H1 (cell line): ENCODE data around the gene GINS3. TPM values are rescaled to one million over a fixed set of nuclear protein-coding genes. Genes with fewer than 3 reads are reported as not detected.

Source experiments
- CTCF ChIA-PET: fragments of 300-600 bp; sonication (Branson Sonifier 250); formaldehyde crosslinking; loops from one replicate; lab custom pipeline; 2021; ENCODE audit not compliant: partially characterized antibody; lab: Charles Lee
- POLR2A ChIA-PET: fragments of 300-600 bp; sonication (Branson Sonifier 250); formaldehyde crosslinking; loops from one replicate; lab custom pipeline; 2021; ENCODE audit warnings: inconsistent platforms; ENCODE audit not compliant: partially characterized antibody; lab: Charles Lee
- DNase-seq, 2 experiments: peaks; one replicate each; pipeline versions ENCODE4 v3.0.0 to v3.0.0-alpha.2; 2010 to 2022; ENCODE audit warnings: low spot score in 2 of 2, low read depth in 1 of 2, mixed read lengths in 1 of 2
- FAIRE-seq: peaks from 2 replicates; lab custom pipeline; 2011; peaks lifted over from hg19 to GRCh38; lab: Jason Lieb, UNC
- H2AFZ ChIP-seq: 2 replicates; pipeline ENCODE4 v1.8.1; 2012; ENCODE audit warnings: low read length, inconsistent platforms
- H2AK5ac ChIP-seq: 2 replicates; pipeline ENCODE4 v1.6.1; 2013; ENCODE audit warnings: low read depth, low read length
- H2BK120ac ChIP-seq: replicated peaks from 2 replicates; pipeline ENCODE3; 2013; ENCODE audit warnings: low read depth, low read length, inconsistent platforms
- H2BK12ac ChIP-seq: 2 replicates; pipeline ENCODE4 v1.6.1; 2013; ENCODE audit warnings: low read depth, low read length
- H2BK15ac ChIP-seq: 2 replicates; pipeline ENCODE4 v1.6.1; 2013; ENCODE audit warnings: low read length
- H2BK20ac ChIP-seq: 2 replicates; pipeline ENCODE4 v1.6.1; 2013; ENCODE audit warnings: low read length
- H2BK5ac ChIP-seq: 2 replicates; pipeline ENCODE4 v1.6.1; 2013; ENCODE audit warnings: low read depth, low read length
- H3K14ac ChIP-seq: 2 replicates; pipeline ENCODE4 v1.6.1; 2013; ENCODE audit warnings: inconsistent platforms; ENCODE audit not compliant: insufficient read length
- H3K18ac ChIP-seq: 2 replicates; pipeline ENCODE4 v1.6.1; 2013; ENCODE audit warnings: low read length; ENCODE audit errors: extremely low read depth
- H3K23ac ChIP-seq: 2 replicates; pipeline ENCODE4 v1.6.1; 2013; ENCODE audit warnings: inconsistent platforms; ENCODE audit not compliant: insufficient read length
- H3K23me2 ChIP-seq: 2 replicates; pipeline ENCODE4 v1.6.1; 2013; ENCODE audit warnings: low read depth, low read length
- H3K27ac ChIP-seq: 2 replicates; pipeline ENCODE4 v1.6.1; 2011; ENCODE audit warnings: low read depth, low read length, inconsistent platforms
- H3K27me3 ChIP-seq, 4 experiments: replicated peaks in 1 of 4; 1 replicate in 1 of 4; 2 replicates in 3 of 4; pipeline versions ENCODE4 v1.6.1 to v1.8.1; 2011 to 2013; ENCODE audit warnings: low read length in 3 of 4, mild to moderate bottlenecking in 3 of 4, inconsistent platforms in 2 of 4, mixed read lengths in 2 of 4, moderate library complexity in 1 of 4; ENCODE audit not compliant: control insufficient read depth in 3 of 4, insufficient read depth in 3 of 4; ENCODE audit errors: extremely low read depth in 1 of 4
- H3K36me3 ChIP-seq, 4 experiments: 2 replicates each; pipeline versions ENCODE4 v1.6.1 to v1.8.1; 2011 to 2013; ENCODE audit warnings: mild to moderate bottlenecking in 4 of 4, low read length in 3 of 4, moderate library complexity in 2 of 4, control low read depth in 1 of 4, inconsistent platforms in 1 of 4; ENCODE audit not compliant: insufficient read depth in 4 of 4, control insufficient read depth in 2 of 4
- H3K4ac ChIP-seq: replicated peaks from 2 replicates; pipeline ENCODE3; 2013; ENCODE audit warnings: low read length, low read depth, mixed read lengths, inconsistent platforms; ENCODE audit not compliant: insufficient read length
- H3K4me1 ChIP-seq, 4 experiments: replicated peaks in 1 of 4; 1 replicate in 1 of 4; 2 replicates in 3 of 4; pipeline versions ENCODE4 v1.6.1 to v1.8.1; 2011 to 2013; ENCODE audit warnings: low read length in 3 of 4, inconsistent platforms in 2 of 4, mixed read lengths in 1 of 4; ENCODE audit not compliant: insufficient read depth in 4 of 4, control insufficient read depth in 3 of 4
- H3K4me2 ChIP-seq, 2 experiments: 2 replicates each; pipeline versions ENCODE4 v1.6.1 to v1.8.1; 2011 to 2013; ENCODE audit warnings: low read depth in 2 of 2, low read length in 2 of 2, control low read depth in 1 of 2, inconsistent platforms in 1 of 2, mild to moderate bottlenecking in 1 of 2; ENCODE audit not compliant: insufficient read depth in 1 of 2
- H3K4me3 ChIP-seq, 4 experiments: fragments of 200-600, 300-600 bp in 1 of 4; sonication (generic), shearing (Covaris generic), sonication (Bioruptor Twin) in 1 of 4; 2 replicates each; pipeline versions ENCODE4 v1.5.1 to v1.8.1; 2011 to 2016; ENCODE audit warnings: low read length in 4 of 4, low read depth in 3 of 4, control low read depth in 2 of 4, inconsistent platforms in 2 of 4, mild to moderate bottlenecking in 2 of 4, mixed read lengths in 1 of 4, moderate library complexity in 1 of 4; ENCODE audit not compliant: insufficient read depth in 2 of 4; ENCODE audit errors: extremely low read depth in 1 of 4
- H3K56ac ChIP-seq: replicated peaks from 2 replicates; pipeline ENCODE3; 2013; ENCODE audit warnings: low read depth, mild to moderate bottlenecking, mixed read lengths, low read length, inconsistent platforms; ENCODE audit not compliant: insufficient read length
- H3K79me1 ChIP-seq: 2 replicates; pipeline ENCODE4 v1.6.1; 2013; ENCODE audit warnings: low read depth, low read length, control low read depth
- H3K79me2 ChIP-seq, 2 experiments: 2 replicates each; pipeline versions ENCODE4 v1.6.1 to v1.8.1; 2012 to 2013; ENCODE audit warnings: low read length in 2 of 2, mild to moderate bottlenecking in 2 of 2, inconsistent platforms in 1 of 2; ENCODE audit not compliant: insufficient read depth in 2 of 2, control insufficient read depth in 1 of 2
- H3K9ac ChIP-seq, 4 experiments: replicated peaks in 1 of 4; 1 replicate in 1 of 4; 2 replicates in 3 of 4; pipeline versions ENCODE4 v1.6.1 to v1.8.1; 2011 to 2013; ENCODE audit warnings: low read depth in 3 of 4, low read length in 3 of 4, control low read depth in 2 of 4, mild to moderate bottlenecking in 2 of 4, moderate library complexity in 2 of 4, inconsistent platforms in 1 of 4; ENCODE audit errors: extremely low read depth in 1 of 4
- H3K9me3 ChIP-seq, 2 experiments: 2 replicates each; pipeline versions ENCODE4 v1.6.1 to v1.8.1; 2012 to 2013; ENCODE audit warnings: mild to moderate bottlenecking in 2 of 2, moderate library complexity in 2 of 2, control low read depth in 1 of 2, inconsistent platforms in 1 of 2, low read depth in 1 of 2, low read length in 1 of 2, mixed read lengths in 1 of 2; ENCODE audit not compliant: insufficient read depth in 2 of 2
- H4K20me1 ChIP-seq, 2 experiments: replicated peaks in 1 of 2; 2 replicates each; pipeline versions ENCODE3 to v1.8.1; 2011 to 2013; ENCODE audit warnings: inconsistent platforms in 2 of 2, low read length in 2 of 2, mild to moderate bottlenecking in 1 of 2; ENCODE audit not compliant: insufficient read depth in 2 of 2, control insufficient read depth in 1 of 2
- H4K5ac ChIP-seq: 2 replicates; pipeline ENCODE4 v1.6.1; 2013; ENCODE audit warnings: low read length, low read depth, mixed read lengths, inconsistent platforms; ENCODE audit not compliant: insufficient read length
- H4K8ac ChIP-seq: 2 replicates; pipeline ENCODE4 v1.8.0; 2013; ENCODE audit warnings: mild to moderate bottlenecking, moderate library complexity, low read length, inconsistent platforms; ENCODE audit not compliant: insufficient read depth; ENCODE audit errors: extremely low read depth
- H4K91ac ChIP-seq: replicated peaks from 2 replicates; pipeline ENCODE3; 2013; ENCODE audit warnings: low read length, mixed read lengths, inconsistent platforms; ENCODE audit not compliant: insufficient read length
- ASH2L ChIP-seq: fragments of 200-600, 300-600 bp; sonication (generic); IDR thresholded peaks from one replicate; pipeline ENCODE4 v1.7.1; 2017; ENCODE audit warnings: low read length
- ATF3 ChIP-seq: IDR thresholded peaks from 2 replicates; pipeline ENCODE4 v1.6.1; 2011; ENCODE audit warnings: low read depth, mild to moderate bottlenecking, low read length; ENCODE audit not compliant: insufficient read depth
- CEBPB ChIP-seq: IDR thresholded peaks from 2 replicates; pipeline ENCODE4 v1.6.1; 2012; ENCODE audit warnings: low read depth, low read length
- CHD2 ChIP-seq: IDR thresholded peaks from 2 replicates; pipeline ENCODE4 v1.6.1; 2012; ENCODE audit warnings: low read length, improper control_type of control experiment
- POLR2A ChIP-seq, 2 experiments: IDR thresholded peaks; 1 replicate in 1 of 2; 2 replicates in 1 of 2; pipeline ENCODE4 v1.6.1; 2011; ENCODE audit warnings: low read depth in 2 of 2, low read length in 2 of 2, mild to moderate bottlenecking in 2 of 2; ENCODE audit errors: control extremely low read depth in 1 of 2
- RBBP5 ChIP-seq: IDR thresholded peaks from 2 replicates; pipeline ENCODE4 v1.7.1; 2012; ENCODE audit warnings: low read depth, mild to moderate bottlenecking, inconsistent platforms, low read length, moderate library complexity, borderline replicate concordance
- RNF2 ChIP-seq: fragments of 200-900, 300-1000 bp; sonication (generic); IDR thresholded peaks from 2 replicates; pipeline ENCODE4 v1.7.1; 2016; ENCODE audit warnings: borderline replicate concordance, low read depth, mild to moderate bottlenecking, antibody characterized with exemption, low read length; ENCODE audit not compliant: poor library complexity, severe bottlenecking; ENCODE audit errors: missing control alignments
- RXRA ChIP-seq: IDR thresholded peaks from 2 replicates; pipeline ENCODE4 v1.6.1; 2011; ENCODE audit warnings: low read depth, mild to moderate bottlenecking, low read length, moderate library complexity; ENCODE audit not compliant: insufficient read depth
- SIX5 ChIP-seq: IDR thresholded peaks from 2 replicates; pipeline ENCODE4 v1.6.1; 2011; ENCODE audit warnings: mild to moderate bottlenecking, low read depth, low read length
- SP1 ChIP-seq: IDR thresholded peaks from 2 replicates; pipeline ENCODE4 v1.6.1; 2011; ENCODE audit warnings: low read depth, low read length
- SUZ12 ChIP-seq: fragments of 200-600 bp; sonication (generic); IDR thresholded peaks from 2 replicates; pipeline ENCODE4 v1.6.1; 2012; ENCODE audit warnings: mild to moderate bottlenecking, inconsistent platforms, low read length, moderate library complexity, mixed read lengths
- TAF7 ChIP-seq: optimal IDR thresholded peaks from 2 replicates; pipeline ENCODE3; 2011; ENCODE audit warnings: low read depth, mild to moderate bottlenecking, inconsistent platforms, low read length, moderate library complexity, borderline replicate concordance
- WGBS, 2 experiments: shearing (Covaris generic) in 1 of 2; methylation state at CpG; one replicate each; pipeline versions ENCODE4 v1.1.6 to v1.1.7; 2013 to 2015; ENCODE audit warnings: low lambda C conversion rate in 2 of 2, mixed read lengths in 2 of 2, inconsistent platforms in 1 of 2, low coverage in 1 of 2, missing lambda C conversion rate in 1 of 2; ENCODE audit not compliant: insufficient replicate concordance in 2 of 2, insufficient coverage in 1 of 2, insufficient read length in 1 of 2; ENCODE audit errors: extremely low coverage in 1 of 2, missing lambda C conversion rate in 1 of 2; 5-methylcytosine and 5-hydroxymethylcytosine counted together
- polyA plus RNA-seq, 7 experiments: library from polyadenylated mRNA; depleted of rRNA in 3 of 7; stranded (reverse) in 5 of 7; unstranded in 2 of 7; fragments of >200 nt in 5 of 7; fragments of 200-250 nt in 2 of 7; gene quantifications; 1 replicate in 5 of 7; 2 replicates in 1 of 7; 4 replicates in 1 of 7; pipeline versions ENCODE4 v1.2.1 to v1.2.3, GENCODE V29; 2011 to 2013; ENCODE audit warnings: missing spikeins in 2 of 7, mixed read lengths in 2 of 7
- total RNA-seq: library from RNA; stranded (reverse); fragmentation: NEBNext Ultra II Directional; extraction: Animal tissue kit (Norgen Biotek cat#: 25700); gene quantifications from 2 replicates; pipeline ENCODE4 v1.2.1, GENCODE V29; 2021

The GINS3 gene
- total and polyA plus RNA-seq, 2 of the 8 experiments (the other 6 are each of a cell fraction or from before 2014, with no cell fraction given) = 12.9 to 15.4 TPM

GRCh38 chr16:58367252-58367651, 25.0 kb upstream of the GINS3 start:
- no peak overlapping the region for H3K23ac ChIP-seq
- no peak for DNase-seq
- H2BK20ac ChIP-seq = no peak overlapping the region
- H3K36me3 ChIP-seq = no peaks in the 10 kb centered on the region
- H2BK12ac ChIP-seq = no peak overlapping the region
- no peak overlapping the region for H3K18ac ChIP-seq
- H3K27ac ChIP-seq = no peak overlapping the region
- WGBS, 2 experiments = 72% methylated on average over 2 of the region's 2 CpGs; no CpG with 5 or more reads in 1 of the 2 experiments
- POLR2A ChIA-PET = interaction anchor here (0.8 kb wide), 1 partner anchor 15 kb away, joined by 3 read pairs; no protein-coding TSS in a partner anchor
- H3K79me1 ChIP-seq = no peaks in the 10 kb centered on the region
- CTCF ChIA-PET = interaction anchor here (1.0 to 1.2 kb wide), 3 partner anchors 19 to 84 kb away, joined by 3 to 4 read pairs (median 3); no protein-coding TSS in a partner anchor
- H3K14ac ChIP-seq = no peak overlapping the region
- H2AFZ ChIP-seq = no peak overlapping the region
- no peak overlapping the region for H3K4me2 ChIP-seq
- H3K56ac ChIP-seq = no peak overlapping the region
- no peak for FAIRE-seq
- no peak overlapping the region for H2BK5ac ChIP-seq
- H2BK15ac ChIP-seq = no peak overlapping the region
- H3K9me3 ChIP-seq = no peaks in the 10 kb centered on the region
- no peak overlapping the region for H2AK5ac ChIP-seq
- H4K8ac ChIP-seq = no peak overlapping the region
- H3K23me2 ChIP-seq = no peaks in the 10 kb centered on the region
- TF ChIP-seq CHD2 = no peak
- no peak for TF ChIP-seq ATF3
- no peak for TF ChIP-seq RBBP5
- TF ChIP-seq SP1 = no peak
- TF ChIP-seq ASH2L = no peak
- no peak for TF ChIP-seq RXRA
- no peak for TF ChIP-seq POLR2A (IDR thresholded peaks at IDR 0.05; ENCODE audit: control extremely low read depth in 1 of 2, low read depth in 2 of 2, low read length in 2 of 2)
- TF ChIP-seq SIX5 = no peak
- TF ChIP-seq TAF7 = no peak
- TF ChIP-seq RNF2 = no peak
- no peak for TF ChIP-seq SUZ12
- no peak for TF ChIP-seq CEBPB
- no peak overlapping the region for H2BK120ac ChIP-seq
- H4K20me1 ChIP-seq = no peaks in the 10 kb centered on the region
- H3K4me1 ChIP-seq = no peaks in the 10 kb centered on the region
- no peak overlapping the region for H4K91ac ChIP-seq
- H4K5ac ChIP-seq = no peak overlapping the region
- no peak overlapping the region for H3K9ac ChIP-seq
- H3K4me3 ChIP-seq = no peak overlapping the region
- no peaks in the 10 kb centered on the region for H3K79me2 ChIP-seq
- H3K4ac ChIP-seq = no peak overlapping the region
- no peaks in the 10 kb centered on the region; a peak in 3 of 7 replicates for H3K27me3 ChIP-seq
